HG03108 (cell line): ENCODE measurements around the gene TIGD2.
"Not testable (repeated sequence)": the region's sequence is repeated elsewhere in the genome, so short reads cannot be mapped to it uniquely, and the experiment has no call there.

Experiments used
- ATAC-seq: cut with Tn5 transposase; IDR thresholded peaks from one replicate; pipeline ENCODE4 v1.9.1; 2021; ENCODE audit warnings: moderate library complexity; ENCODE audit not compliant: unreplicated experiment

Gene TIGD2

GRCh38 chr4:89119166-89119565, 7.8 kb downstream of the TIGD2 start:
- ATAC-seq, result no peak

- ATAC-seq, result no peak
These were observed 8.5 kb downstream of the TIGD2 start for GRCh38 chr4:89119836-89120235.

- no peak for ATAC-seq
These were observed 10.2 kb downstream of the TIGD2 start for GRCh38 chr4:89121387-89122068.

GRCh38 chr4:89123451-89123851, 12.1 kb downstream of the TIGD2 start:
- no peak for ATAC-seq

- ATAC-seq, result no peak
These were observed 14.8 kb downstream of the TIGD2 start for GRCh38 chr4:89125901-89126782.

GRCh38 chr4:89129080-89129640, 17.8 kb downstream of the TIGD2 start:
- ATAC-seq, result no peak

- no peak for ATAC-seq
These were observed 23.5 kb downstream of the TIGD2 start for GRCh38 chr4:89134775-89135319.

GRCh38 chr4:89136525-89136924, 25.2 kb downstream of the TIGD2 start:
- no peak for ATAC-seq

- no peak for ATAC-seq
These were observed 25.9 kb downstream of the TIGD2 start for GRCh38 chr4:89137231-89137630.

- no peak for ATAC-seq
These were observed 26.4 kb downstream of the TIGD2 start for GRCh38 chr4:89137695-89138094.

- ATAC-seq, result no peak
These were observed 28.9 kb downstream of the TIGD2 start for GRCh38 chr4:89140168-89140759.

- ATAC-seq, result peak; percentile 72
These were observed 31.6 kb downstream of the TIGD2 start for GRCh38 chr4:89142691-89143669.

- ATAC-seq, result not testable (repeated sequence)
These were observed 33.3 kb downstream of the TIGD2 start for GRCh38 chr4:89144652-89145051.

- ATAC-seq, result no peak
These were observed 34.9 kb downstream of the TIGD2 start for GRCh38 chr4:89146196-89146595.

GRCh38 chr4:89152972-89153371, 41.6 kb downstream of the TIGD2 start:
- ATAC-seq, result no peak

- ATAC-seq, result no peak
These were observed 45.0 kb downstream of the TIGD2 start for GRCh38 chr4:89156174-89156914.

- no peak for ATAC-seq
These were observed 46.2 kb downstream of the TIGD2 start for GRCh38 chr4:89157488-89158024.

GRCh38 chr4:89158884-89159503, 47.7 kb downstream of the TIGD2 start:
- no peak for ATAC-seq

- no peak for ATAC-seq
These were observed 49.5 kb downstream of the TIGD2 start for GRCh38 chr4:89160806-89161205.
